ENCODE results near the gene SFTPB. TPM values are rescaled to one million over a fixed set of nuclear protein-coding genes. Genes with fewer than 3 reads are reported as not detected.

SFTPB gene
- total RNA-seq, 3 donors from 2014 or later, result 1.3 to 2.2 TPM; not detected in 1

DNA sequence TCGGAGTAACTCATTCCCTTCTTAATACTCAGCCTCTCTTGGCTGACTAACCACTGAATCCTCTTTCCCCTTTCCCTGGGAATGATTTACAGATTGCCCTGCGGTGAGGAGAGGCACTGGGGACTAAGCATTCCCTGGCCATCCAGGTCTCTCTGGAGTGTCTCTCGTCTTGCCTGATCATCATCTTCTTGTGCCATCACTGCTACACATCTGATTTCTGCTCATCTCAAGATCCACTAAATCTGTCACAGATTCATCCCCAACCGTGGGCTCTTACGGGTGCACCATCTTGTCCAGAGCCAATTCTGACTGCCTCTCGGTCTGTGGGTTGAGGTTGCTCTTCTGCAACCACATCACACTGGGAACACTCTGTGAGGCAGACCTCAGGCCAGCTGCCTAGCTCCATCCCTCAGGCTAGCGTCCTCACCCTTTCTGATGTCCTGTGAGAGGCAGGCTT, 12.0 kb downstream of the SFTPB start:
- Histone ChIP-seq H3K9me3 (no peaks in the 10 kb centered on the region), H3K4me3 (no peak overlapping the region), H3K4me1 (ENCODE audit: low read depth) (no peaks in the 10 kb centered on the region), H3K36me3 (ENCODE audit: low read depth) (no peaks in the 10 kb centered on the region)
- DNase-seq, result no peak
- TF ChIP-seq, protein P1, sequence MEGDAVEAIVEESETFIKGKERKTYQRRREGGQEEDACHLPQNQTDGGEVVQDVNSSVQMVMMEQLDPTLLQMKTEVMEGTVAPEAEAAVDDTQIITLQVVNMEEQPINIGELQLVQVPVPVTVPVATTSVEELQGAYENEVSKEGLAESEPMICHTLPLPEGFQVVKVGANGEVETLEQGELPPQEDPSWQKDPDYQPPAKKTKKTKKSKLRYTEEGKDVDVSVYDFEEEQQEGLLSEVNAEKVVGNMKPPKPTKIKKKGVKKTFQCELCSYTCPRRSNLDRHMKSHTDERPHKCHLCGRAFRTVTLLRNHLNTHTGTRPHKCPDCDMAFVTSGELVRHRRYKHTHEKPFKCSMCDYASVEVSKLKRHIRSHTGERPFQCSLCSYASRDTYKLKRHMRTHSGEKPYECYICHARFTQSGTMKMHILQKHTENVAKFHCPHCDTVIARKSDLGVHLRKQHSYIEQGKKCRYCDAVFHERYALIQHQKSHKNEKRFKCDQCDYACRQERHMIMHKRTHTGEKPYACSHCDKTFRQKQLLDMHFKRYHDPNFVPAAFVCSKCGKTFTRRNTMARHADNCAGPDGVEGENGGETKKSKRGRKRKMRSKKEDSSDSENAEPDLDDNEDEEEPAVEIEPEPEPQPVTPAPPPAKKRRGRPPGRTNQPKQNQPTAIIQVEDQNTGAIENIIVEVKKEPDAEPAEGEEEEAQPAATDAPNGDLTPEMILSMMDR (IDR thresholded peaks at IDR 0.05), result no peak
- no peak for ATAC-seq
- intact Hi-C loops (cut with DNase I, micrococcal nuclease), result no loop called here

DNA sequence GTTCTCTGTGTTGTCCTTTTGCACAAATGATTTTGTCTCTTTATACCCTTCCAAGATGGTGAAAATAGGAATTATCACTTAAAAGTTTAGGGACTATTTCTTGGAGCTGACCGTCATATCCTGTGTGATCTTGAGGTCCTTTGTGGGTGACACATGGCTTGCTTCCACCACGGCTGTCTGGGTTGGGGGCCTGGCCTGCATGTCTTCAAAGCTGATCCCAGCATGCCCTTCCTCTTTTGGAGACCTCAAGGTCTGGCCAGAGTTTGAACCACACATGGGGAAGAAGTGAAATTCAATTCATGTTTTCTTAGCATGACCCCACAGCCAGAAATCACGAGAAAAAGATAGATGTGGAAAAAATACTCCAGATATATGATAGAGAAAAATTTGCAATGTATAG, 14.0 kb downstream of the SFTPB start:
- ATAC-seq (no peak), DNase-seq (no peak)
- intact Hi-C loops (cut with DNase I, micrococcal nuclease), result no loop called here
- no peaks in the 10 kb centered on the region for H3K4me1 ChIP-seq (ENCODE audit: low read depth)
- TF ChIP-seq, protein P1 (IDR thresholded peaks at IDR 0.05), result no peak
- no peaks in the 10 kb centered on the region for H3K9me3 ChIP-seq
- H3K36me3 ChIP-seq (ENCODE audit: low read depth), result no peaks in the 10 kb centered on the region
- H3K4me3 ChIP-seq, result no peak overlapping the region

DNA sequence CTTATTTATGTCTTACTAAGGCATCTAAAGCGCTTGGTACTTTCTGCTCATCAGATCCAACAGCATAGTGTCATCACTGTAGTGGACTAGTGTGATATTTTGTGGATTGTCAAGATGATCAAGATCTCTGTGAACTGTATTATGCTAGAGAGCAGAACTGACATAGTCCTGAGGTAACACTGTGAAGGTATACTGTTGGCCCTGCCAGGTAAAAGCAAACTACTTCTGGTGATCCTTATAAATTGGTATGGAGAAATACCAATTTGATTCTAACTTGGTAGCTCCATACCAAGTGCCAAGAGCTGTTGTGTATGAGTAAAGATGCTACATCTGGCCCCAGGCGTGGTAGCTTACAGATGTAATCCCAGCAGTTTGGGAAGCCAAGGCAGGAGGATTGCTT, 15.9 kb downstream of the SFTPB start:
- ATAC-seq (no peak), DNase-seq (no peak)
- Histone ChIP-seq H3K9me3 (no peaks in the 10 kb centered on the region), H3K4me1 (ENCODE audit: low read depth) (no peaks in the 10 kb centered on the region), H3K36me3 (ENCODE audit: low read depth) (no peaks in the 10 kb centered on the region), H3K4me3 (no peak overlapping the region)
- intact Hi-C loops (cut with DNase I, micrococcal nuclease), result no loop called here
- TF ChIP-seq, protein P1 (IDR thresholded peaks at IDR 0.05), result no peak

DNA sequence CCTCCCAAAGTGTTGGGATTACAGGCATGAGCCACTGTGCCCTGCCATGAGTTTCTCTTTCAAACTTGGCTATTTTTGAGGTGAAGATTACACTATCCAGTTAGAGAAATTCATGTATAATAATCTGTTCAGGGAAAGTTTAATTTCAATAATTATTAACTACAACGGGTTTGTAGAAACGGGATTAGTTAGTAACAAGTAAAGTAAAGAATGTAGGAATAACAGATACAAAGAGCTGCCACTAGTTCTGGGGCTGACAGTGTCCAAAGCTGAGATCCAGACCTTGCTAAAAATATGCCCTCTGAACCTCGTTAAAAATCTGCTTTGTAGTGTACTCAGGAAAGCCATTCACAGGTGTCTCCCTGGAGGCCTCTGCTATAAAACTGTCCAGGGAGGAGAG, 16.9 kb downstream of the SFTPB start:
- intact Hi-C loops (cut with DNase I, micrococcal nuclease), result no loop called here
- DNase-seq (no peak), ATAC-seq (no peak)
- TF ChIP-seq, protein P1 (IDR thresholded peaks at IDR 0.05), result no peak
- Histone ChIP-seq H3K36me3 (ENCODE audit: low read depth) (no peaks in the 10 kb centered on the region), H3K4me1 (ENCODE audit: low read depth) (no peaks in the 10 kb centered on the region), H3K4me3 (no peak overlapping the region), H3K9me3 (no peaks in the 10 kb centered on the region)

DNA sequence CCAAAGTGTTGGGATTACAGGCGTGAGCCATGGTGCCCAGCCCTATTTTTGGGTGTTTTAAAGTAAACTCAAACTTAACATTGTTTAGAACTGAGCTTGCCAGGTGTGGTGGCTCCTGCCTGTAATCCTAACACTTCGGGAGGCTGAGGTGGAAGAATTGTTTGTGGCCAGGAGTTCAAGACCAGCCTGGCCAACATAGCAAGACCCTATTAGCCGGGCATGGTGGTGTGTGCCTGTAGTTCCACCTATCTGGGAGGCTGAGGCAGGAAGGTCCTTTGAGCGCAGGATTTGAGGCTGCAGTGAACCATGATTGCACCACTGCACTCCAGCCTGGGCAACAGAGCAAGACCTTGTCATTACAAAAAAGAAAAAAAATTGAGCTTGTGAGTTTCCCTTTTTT, 17.5 kb downstream of the SFTPB start:
- ATAC-seq, result no peak
- no peak overlapping the region for H3K4me3 ChIP-seq
- no peak for DNase-seq
- no peaks in the 10 kb centered on the region for H3K4me1 ChIP-seq (ENCODE audit: low read depth)
- intact Hi-C loops (cut with DNase I, micrococcal nuclease), result no loop called here
- H3K36me3 ChIP-seq (ENCODE audit: low read depth), result no peaks in the 10 kb centered on the region
- H3K9me3 ChIP-seq, result no peaks in the 10 kb centered on the region
- TF ChIP-seq, protein P1 (IDR thresholded peaks at IDR 0.05), result no peak
